OCI-LY3 (cell line): Measurements from ENCODE around the gene ZCCHC24.

Experiments used
- CTCF ChIP-seq: fragments of 200-600, 300-600 bp; sonication (generic); IDR thresholded peaks from 2 replicates; pipeline ENCODE4 v1.5.1; 2014; ENCODE audit warnings: antibody characterized with exemption, low read length, low read depth
- EZH2phosphoT487 ChIP-seq: fragments of 200-600 bp; shearing (Covaris generic); IDR thresholded peaks from 2 replicates; pipeline ENCODE4 v1.6.1; 2018; ENCODE audit warnings: antibody characterized with exemption, mixed run types, low read depth

- TF ChIP-seq CTCF, result no peak
- no peak for TF ChIP-seq EZH2phosphoT487
These were observed 91.7 kb downstream of the ZCCHC24 start for GRCh38 chr10:79353726-79354125.
